ENCODE measurements around the gene PARVB. TPM values are rescaled to one million over a fixed set of nuclear protein-coding genes. Genes with fewer than 3 reads are reported as not detected.

Gene PARVB
- polyA plus RNA-seq, 1 experiment = 49.5 TPM

GRCh38 chr22:44190381-44190976, 166.4 kb downstream of the PARVB start:
- no peak for DNase-seq (ENCODE audit: low read depth, low spot score)
- peaks cover 20% of the 10 kb centered on the region for H3K27me3 ChIP-seq (ENCODE audit: control insufficient read depth, insufficient read depth, low read length)
- no peak for TF ChIP-seq CTCF (IDR thresholded peaks at IDR 0.05; ENCODE audit: low read depth, low read length)
- POLR2A ChIA-PET = no interaction called here
- no peak overlapping the region for H3K27ac ChIP-seq (ENCODE audit: low read depth, low read length)
- H3K9me3 ChIP-seq (ENCODE audit: control insufficient read depth, insufficient read depth, low read length) = peaks cover 7% of the 10 kb centered on the region; the same call in 1 of the 2 replicates
- H3K4me3 ChIP-seq (ENCODE audit: low read depth, low read length) = no peak overlapping the region
- CTCF ChIA-PET = interaction anchor here (1.0 kb wide), 1 partner anchor 198 kb away, joined by 3 read pairs; no protein-coding TSS in a partner anchor

- Histone ChIP-seq H3K27ac (ENCODE audit: low read depth, low read length) (no peak overlapping the region), H3K27me3 (ENCODE audit: control insufficient read depth, insufficient read depth, low read length) (peaks cover 24% of the 10 kb centered on the region), H3K9me3 (ENCODE audit: control insufficient read depth, insufficient read depth, low read length) (peaks cover 7% of the 10 kb centered on the region; the same call in 1 of the 2 replicates), H3K4me3 (ENCODE audit: low read depth, low read length) (no peak overlapping the region)
- no peak for DNase-seq (ENCODE audit: low read depth, low spot score)
- TF ChIP-seq CTCF (IDR thresholded peaks at IDR 0.05; ENCODE audit: low read depth, low read length) = no peak
- CTCF ChIA-PET = interaction anchor here (1.0 kb wide), 1 partner anchor 198 kb away, joined by 3 read pairs; no protein-coding TSS in a partner anchor
- POLR2A ChIA-PET = no interaction called here
Observed at GRCh38 chr22:44191036-44191454, 166.9 kb downstream of the PARVB start.

- H3K9me3 ChIP-seq (ENCODE audit: control insufficient read depth, insufficient read depth, low read length) = peaks cover 7% of the 10 kb centered on the region; the same call in 1 of the 2 replicates
- H3K4me3 ChIP-seq (ENCODE audit: low read depth, low read length) = no peak overlapping the region
- H3K27me3 ChIP-seq (ENCODE audit: control insufficient read depth, insufficient read depth, low read length) = peaks cover 29% of the 10 kb centered on the region
- CTCF ChIA-PET = no interaction called here
- DNase-seq (ENCODE audit: low read depth, low spot score) = no peak
- POLR2A ChIA-PET = no interaction called here
- H3K27ac ChIP-seq (ENCODE audit: low read depth, low read length) = no peak overlapping the region
- TF ChIP-seq CTCF (IDR thresholded peaks at IDR 0.05; ENCODE audit: low read depth, low read length) = no peak
Observed at GRCh38 chr22:44192098-44192815, 168.2 kb downstream of the PARVB start.

- DNase-seq (ENCODE audit: low read depth, low spot score) = no peak
- ChIA-PET CTCF (no interaction called here), POLR2A (interaction anchor here (0.6 kb wide), 1 partner anchor 234 kb away, joined by 5 read pairs; no protein-coding TSS in a partner anchor)
- H3K27me3 ChIP-seq (ENCODE audit: control insufficient read depth, insufficient read depth, low read length) = peaks cover 35% of the 10 kb centered on the region
- H3K9me3 ChIP-seq (ENCODE audit: control insufficient read depth, insufficient read depth, low read length) = peaks cover 7% of the 10 kb centered on the region; the same call in 1 of the 2 replicates
- no peak for TF ChIP-seq CTCF (IDR thresholded peaks at IDR 0.05; ENCODE audit: low read depth, low read length)
- no peak overlapping the region for H3K4me3 ChIP-seq (ENCODE audit: low read depth, low read length)
- H3K27ac ChIP-seq (ENCODE audit: low read depth, low read length) = no peak overlapping the region
Observed at GRCh38 chr22:44192816-44193534, 168.9 kb downstream of the PARVB start.

Measured in AG04450 (cell line).